ENCODE measurements around the gene RIN2.

DNA sequence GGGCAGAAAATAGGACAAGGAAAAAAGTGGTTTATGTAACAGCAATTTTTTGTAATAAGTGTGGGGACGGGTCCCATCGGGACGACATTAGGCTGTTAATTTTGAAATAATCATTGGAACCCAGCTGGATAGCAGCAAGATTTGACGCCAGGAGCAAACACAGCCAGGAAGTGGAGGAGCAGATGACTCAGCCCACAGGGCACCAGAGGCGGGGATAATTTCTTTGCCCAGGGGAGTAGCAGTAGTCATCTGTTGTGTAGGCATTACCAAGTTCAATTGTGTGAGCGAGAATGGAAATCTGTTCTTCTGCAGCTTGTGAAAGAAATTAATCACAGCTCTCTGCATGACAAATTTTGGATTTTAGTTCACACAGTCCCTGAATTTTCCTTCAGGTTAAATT, 22.6 kb upstream of the RIN2 start:
- TF ChIP-seq, protein P1, sequence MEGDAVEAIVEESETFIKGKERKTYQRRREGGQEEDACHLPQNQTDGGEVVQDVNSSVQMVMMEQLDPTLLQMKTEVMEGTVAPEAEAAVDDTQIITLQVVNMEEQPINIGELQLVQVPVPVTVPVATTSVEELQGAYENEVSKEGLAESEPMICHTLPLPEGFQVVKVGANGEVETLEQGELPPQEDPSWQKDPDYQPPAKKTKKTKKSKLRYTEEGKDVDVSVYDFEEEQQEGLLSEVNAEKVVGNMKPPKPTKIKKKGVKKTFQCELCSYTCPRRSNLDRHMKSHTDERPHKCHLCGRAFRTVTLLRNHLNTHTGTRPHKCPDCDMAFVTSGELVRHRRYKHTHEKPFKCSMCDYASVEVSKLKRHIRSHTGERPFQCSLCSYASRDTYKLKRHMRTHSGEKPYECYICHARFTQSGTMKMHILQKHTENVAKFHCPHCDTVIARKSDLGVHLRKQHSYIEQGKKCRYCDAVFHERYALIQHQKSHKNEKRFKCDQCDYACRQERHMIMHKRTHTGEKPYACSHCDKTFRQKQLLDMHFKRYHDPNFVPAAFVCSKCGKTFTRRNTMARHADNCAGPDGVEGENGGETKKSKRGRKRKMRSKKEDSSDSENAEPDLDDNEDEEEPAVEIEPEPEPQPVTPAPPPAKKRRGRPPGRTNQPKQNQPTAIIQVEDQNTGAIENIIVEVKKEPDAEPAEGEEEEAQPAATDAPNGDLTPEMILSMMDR (CRISPR knock-in tag; IDR thresholded peaks at IDR 0.05), result no peak
- TF ChIP-seq ZNF878 (CRISPR knock-in tag; IDR thresholded peaks at IDR 0.05) (no peak), POLR2A (IDR thresholded peaks at IDR 0.05; ENCODE audit: insufficient read depth in 1 of 2, low read depth in 2 of 2, low read length in 2 of 2) (no peak), SYNCRIP (IDR thresholded peaks at IDR 0.05; ENCODE audit: insufficient read depth, low read depth, low read length) (no peak), GZF1 (CRISPR knock-in tag; IDR thresholded peaks at IDR 0.05) (no peak), ZNF816 (CRISPR knock-in tag; IDR thresholded peaks at IDR 0.05; ENCODE audit: borderline replicate concordance) (no peak)

Measured in HepG2 (cell line).